Mesodermal cell (in vitro differentiated cells): ENCODE measurements around the gene MROH2A.

Experiments
- H3K27ac ChIP-seq: 2 replicates; pipeline ENCODE4 v1.7.0; 2013; ENCODE audit warnings: mild to moderate bottlenecking, low read depth, low read length, moderate library complexity; ENCODE audit not compliant: severe bottlenecking
- H3K36me3 ChIP-seq: 2 replicates; pipeline ENCODE4 v1.7.1; 2013; ENCODE audit warnings: mild to moderate bottlenecking, low read length, moderate library complexity; ENCODE audit not compliant: control insufficient read depth, insufficient read depth
- H3K4me1 ChIP-seq: one replicate; pipeline ENCODE4 v1.7.1; 2013; ENCODE audit warnings: mild to moderate bottlenecking, low read length; ENCODE audit not compliant: insufficient read depth, control insufficient read depth, poor library complexity, severe bottlenecking
- H3K4me3 ChIP-seq: 2 replicates; pipeline ENCODE4 v1.7.0; 2013; ENCODE audit warnings: low read length, control low read depth, mild to moderate bottlenecking; ENCODE audit not compliant: insufficient read depth, poor library complexity, severe bottlenecking; ENCODE audit errors: extremely low read depth
- H3K9me3 ChIP-seq: 2 replicates; pipeline ENCODE4 v1.7.1; 2013; ENCODE audit warnings: mild to moderate bottlenecking, low read length, moderate library complexity; ENCODE audit not compliant: control insufficient read depth
- WGBS, 2 experiments: methylation state at CpG; one replicate each; pipeline ENCODE4 v1.1.5; 2013; ENCODE audit warnings: missing lambda C conversion rate in 2 of 2; ENCODE audit not compliant: insufficient coverage in 2 of 2; 5-methylcytosine and 5-hydroxymethylcytosine counted together

The MROH2A gene

DNA sequence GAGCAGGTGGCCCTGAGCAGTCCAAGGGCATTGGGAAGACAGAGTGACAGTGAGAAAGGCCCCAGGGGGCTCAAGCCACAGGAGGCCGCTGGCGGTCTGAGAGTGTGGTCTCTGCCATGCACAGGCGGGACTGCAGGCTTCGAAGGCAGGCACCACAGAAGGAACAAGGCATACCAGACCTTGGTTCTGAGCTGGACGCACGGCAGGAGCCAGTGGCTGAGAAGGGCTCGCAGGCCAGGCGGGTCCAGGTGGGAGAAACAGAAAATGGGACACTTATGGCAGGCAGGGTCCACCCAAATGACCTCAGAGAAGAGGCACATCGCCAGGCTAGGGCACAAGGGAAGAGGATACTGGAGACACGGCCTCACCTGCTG, 61.3 kb downstream of the MROH2A start:
- Histone ChIP-seq H3K27ac (no peak overlapping the region), H3K4me1 (peaks cover 3% of the 10 kb centered on the region), H3K9me3 (no peaks in the 10 kb centered on the region), H3K36me3 (peaks cover 100% of the 10 kb centered on the region), H3K4me3 (no peak overlapping the region)
- 93 to 96% methylated on average over 8 to 9 of the region's 10 CpGs for WGBS, 2 experiments

DNA sequence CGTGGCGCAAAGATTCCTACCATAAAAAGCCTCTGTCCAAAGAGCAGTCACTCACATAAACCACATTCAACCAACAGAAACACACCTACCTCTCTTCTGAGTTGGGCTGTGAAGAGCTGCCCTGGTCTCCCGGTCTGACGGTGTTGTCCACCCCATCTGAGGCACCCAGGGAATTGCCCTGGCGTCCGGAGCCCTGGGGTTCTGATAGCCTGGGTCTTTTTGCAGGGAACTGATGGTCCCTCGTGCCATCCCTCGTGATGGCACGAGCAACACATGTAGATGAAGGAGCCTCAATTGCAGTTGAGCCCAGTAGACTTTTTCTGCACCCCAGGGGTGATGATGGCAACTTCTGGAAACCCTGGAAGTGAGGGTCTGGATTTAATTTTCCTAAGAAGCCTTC, 62.4 kb downstream of the MROH2A start:
- Histone ChIP-seq H3K9me3 (no peaks in the 10 kb centered on the region), H3K4me1 (peaks cover 3% of the 10 kb centered on the region), H3K4me3 (no peak overlapping the region), H3K36me3 (peaks cover 100% of the 10 kb centered on the region), H3K27ac (no peak overlapping the region)
- WGBS, 2 experiments, result 89 to 96% methylated on average over 9 of the region's 9 CpGs

GRCh38 chr2:233841183-233841582, 63.1 kb downstream of the MROH2A start:
- Histone ChIP-seq H3K36me3 (peaks cover 100% of the 10 kb centered on the region), H3K27ac (no peak overlapping the region), H3K9me3 (no peaks in the 10 kb centered on the region), H3K4me3 (no peak overlapping the region), H3K4me1 (peaks cover 3% of the 10 kb centered on the region)
- WGBS, 2 experiments, result 88 to 92% methylated on average over 7 to 9 of the region's 11 CpGs

GRCh38 chr2:233844064-233844807, 66.1 kb downstream of the MROH2A start:
- H3K27ac ChIP-seq, result no peak overlapping the region
- H3K9me3 ChIP-seq, result no peaks in the 10 kb centered on the region
- H3K36me3 ChIP-seq, result peaks cover 100% of the 10 kb centered on the region
- no peak overlapping the region for H3K4me3 ChIP-seq
- H3K4me1 ChIP-seq, result peaks cover 3% of the 10 kb centered on the region
- WGBS, 2 experiments, result 86 to 91% methylated on average over 12 to 19 of the region's 19 CpGs

DNA sequence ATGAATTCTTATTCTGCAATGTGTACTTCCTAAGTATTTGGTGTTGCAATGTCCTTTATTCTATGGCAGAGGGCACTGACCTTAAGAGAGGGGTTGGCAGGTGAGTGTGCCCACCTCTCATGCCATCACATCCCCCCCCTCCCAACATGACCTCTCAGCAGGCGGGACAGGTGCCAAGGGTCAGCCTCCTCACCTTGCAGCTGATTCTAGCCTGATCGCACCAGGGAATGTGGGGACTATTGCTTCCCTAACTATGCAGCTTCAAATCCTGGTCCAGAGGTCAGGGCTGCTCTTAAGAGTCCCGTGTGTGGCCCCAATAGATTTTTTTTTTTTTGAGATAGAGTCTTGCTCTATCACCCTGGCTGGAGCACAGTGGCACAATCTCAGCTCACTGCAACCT, 66.7 kb downstream of the MROH2A start:
- Histone ChIP-seq H3K9me3 (no peaks in the 10 kb centered on the region), H3K4me1 (no peaks in the 10 kb centered on the region), H3K4me3 (no peak overlapping the region), H3K27ac (no peak overlapping the region), H3K36me3 (peaks cover 100% of the 10 kb centered on the region)
- 93 to 94% methylated on average over 2 of the region's 3 CpGs for WGBS, 2 experiments

DNA sequence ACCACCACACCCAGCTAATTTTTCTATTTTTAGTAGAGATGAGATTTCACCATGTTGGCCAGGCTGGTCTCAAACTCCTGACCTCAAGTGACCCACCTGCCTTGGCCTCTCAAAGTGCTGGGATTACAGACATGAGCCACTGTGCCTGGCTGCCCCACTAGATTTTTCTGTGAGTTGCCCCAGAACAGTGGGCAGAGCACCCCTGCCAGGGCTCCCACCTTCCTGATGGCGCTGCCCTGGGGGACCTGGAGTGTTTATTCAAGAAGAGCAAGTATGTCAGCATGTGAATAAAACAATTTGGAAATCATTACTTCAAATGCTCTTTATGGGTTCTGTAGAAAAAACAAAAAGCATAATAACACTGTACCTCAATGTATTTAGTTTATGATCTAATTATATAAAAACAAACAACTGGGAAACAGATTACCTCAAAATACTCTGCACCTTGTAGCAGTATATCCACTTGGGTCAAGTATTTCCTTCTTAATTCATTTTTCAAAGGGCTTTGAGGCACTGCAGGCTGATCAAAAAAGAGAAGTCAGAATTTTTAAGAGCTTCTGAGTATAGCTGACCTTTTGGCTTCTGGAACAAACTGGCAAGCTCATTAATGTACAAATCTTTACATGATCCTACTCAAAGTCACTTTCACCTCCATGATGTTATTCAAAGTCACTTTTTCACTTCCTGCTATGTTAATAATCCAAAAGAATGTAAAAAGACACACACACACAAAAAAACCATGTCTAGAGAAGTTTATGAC, 67.4 kb downstream of the MROH2A start:
- Histone ChIP-seq H3K36me3 (peaks cover 100% of the 10 kb centered on the region), H3K9me3 (no peaks in the 10 kb centered on the region)

GRCh38 chr2:233846387-233847247, 68.5 kb downstream of the MROH2A start:
- no peaks in the 10 kb centered on the region for H3K9me3 ChIP-seq
- WGBS, 2 experiments, result 95 to 98% methylated on average over 12 to 14 of the region's 16 CpGs
- peaks cover 98% of the 10 kb centered on the region for H3K36me3 ChIP-seq
- H3K4me1 ChIP-seq, result peaks cover 3% of the 10 kb centered on the region
- no peak overlapping the region for H3K4me3 ChIP-seq
- no peak overlapping the region for H3K27ac ChIP-seq

More for the DNA sequence above, 67.4 kb downstream of the MROH2A start:
- no CpG with 5 or more reads among the region's 1 CpG for WGBS, 2 experiments
- H3K4me3 ChIP-seq, result no peak overlapping the region
- H3K4me1 ChIP-seq, result no peaks in the 10 kb centered on the region
- H3K27ac ChIP-seq, result no peak overlapping the region

GRCh38 chr2:233847248-233847898, 69.2 kb downstream of the MROH2A start:
- no peak overlapping the region for H3K27ac ChIP-seq
- H3K4me1 ChIP-seq, result peaks cover 10% of the 10 kb centered on the region
- no peaks in the 10 kb centered on the region for H3K9me3 ChIP-seq
- 94 to 97% methylated on average over 8 to 9 of the region's 13 CpGs for WGBS, 2 experiments
- no peak overlapping the region for H3K4me3 ChIP-seq
- H3K36me3 ChIP-seq, result peaks cover 98% of the 10 kb centered on the region

DNA sequence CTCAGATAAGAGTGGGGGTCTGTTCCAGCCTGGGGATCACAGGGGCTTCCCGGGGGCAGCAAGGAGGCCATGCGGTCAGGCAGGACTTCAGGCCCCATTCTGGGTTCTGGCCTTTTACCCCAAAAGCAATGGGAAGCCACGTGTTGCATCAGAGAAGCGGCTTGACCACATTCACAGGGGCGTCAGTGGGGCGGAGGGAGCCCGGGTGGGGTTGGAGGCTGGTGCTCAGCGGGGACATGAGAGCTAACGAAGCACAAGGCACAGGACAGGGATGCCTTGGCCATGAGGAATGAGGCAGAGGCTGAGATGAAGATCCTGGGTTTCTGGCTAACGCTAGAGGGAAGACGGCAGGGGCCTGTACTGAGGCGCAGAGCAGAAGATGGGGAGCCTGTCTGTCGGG, 70.1 kb downstream of the MROH2A start:
- Histone ChIP-seq H3K9me3 (no peaks in the 10 kb centered on the region), H3K4me1 (peaks cover 14% of the 10 kb centered on the region), H3K4me3 (no peak overlapping the region), H3K27ac (no peak overlapping the region), H3K36me3 (peaks cover 97% of the 10 kb centered on the region)
- 97% methylated on average over 13 of the region's 13 CpGs for WGBS, 2 experiments

DNA sequence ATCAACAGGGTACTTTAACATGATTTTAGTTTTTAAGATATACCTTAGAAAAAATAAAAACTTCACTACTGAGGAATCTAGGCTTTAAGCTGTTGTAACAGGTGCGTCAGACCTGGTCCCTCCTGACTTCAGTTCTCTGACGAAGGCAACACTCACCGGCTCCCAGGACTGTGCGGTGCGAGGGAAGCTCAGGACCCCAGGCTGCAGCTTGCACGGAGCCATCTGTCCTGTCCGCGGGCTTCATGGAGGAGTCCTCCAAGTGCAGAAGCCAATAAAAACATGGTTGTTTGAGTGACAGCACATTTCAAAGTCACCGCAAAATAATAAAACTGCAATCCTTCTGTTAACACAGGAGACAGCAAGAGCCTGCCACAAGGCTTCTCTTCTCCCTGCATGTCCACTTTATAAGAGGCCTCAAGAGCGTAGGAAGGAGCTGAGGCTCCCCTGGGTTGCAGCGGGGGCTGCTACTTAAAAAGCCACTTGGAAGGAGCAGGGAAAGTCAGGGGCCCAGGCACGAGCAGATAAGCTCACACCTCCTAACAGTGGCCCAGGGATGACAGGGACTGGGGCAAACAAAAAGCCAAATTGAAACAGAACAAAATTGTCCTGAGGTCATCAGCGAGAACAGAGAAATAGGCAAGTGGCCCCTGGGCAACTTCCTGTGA, 71.6 kb downstream of the MROH2A start:
- peaks cover 85% of the 10 kb centered on the region for H3K36me3 ChIP-seq
- H3K27ac ChIP-seq, result no peak overlapping the region
- WGBS, 2 experiments, result 98 to 99% methylated on average over 9 to 11 of the region's 13 CpGs
- H3K4me1 ChIP-seq, result peaks cover 14% of the 10 kb centered on the region
- H3K4me3 ChIP-seq, result no peak overlapping the region
- H3K9me3 ChIP-seq, result no peaks in the 10 kb centered on the region
